Peyer's patch (tissue), 4 donors: ENCODE measurements around the gene ADK. TPM values are rescaled to one million over a fixed set of nuclear protein-coding genes. Genes with fewer than 3 reads are reported as not detected.

ENCODE experiments used
- DNase-seq, 3 donors: peaks; one replicate each; pipeline ENCODE4 v3.0.0-alpha.2; 2017 to 2019
- H3K27ac ChIP-seq, 4 donors: fragments of 200-600 bp; sonication (generic); one replicate each; pipeline ENCODE4 v1.5.1; 2016 to 2019
- H3K27me3 ChIP-seq, 2 donors: fragments of 200-600 bp; sonication (generic); one replicate each; pipeline ENCODE4 v1.5.1; 2019
- H3K36me3 ChIP-seq, 3 donors: fragments of 200-600 bp; sonication (generic); one replicate each; pipeline ENCODE4 v1.5.1; 2016 to 2019
- H3K4me1 ChIP-seq, 4 donors: fragments of 200-600 bp; sonication (generic); one replicate each; pipeline ENCODE4 v1.5.1; 2016 to 2019
- H3K4me3 ChIP-seq, 4 donors: fragments of 200-600 bp; sonication (generic); 1 replicate in 3 of 4; 2 replicates in 1 of 4; pipeline ENCODE4 v1.5.1; 2016 to 2019; ENCODE audit warnings: mild to moderate bottlenecking in 1 of 4
- H3K9me3 ChIP-seq, 4 donors: fragments of 200-600 bp; sonication (generic); one replicate each; pipeline ENCODE4 v1.5.1; 2016 to 2019; ENCODE audit warnings: mild to moderate bottlenecking in 1 of 4
- CTCF ChIP-seq, 6 experiments: fragments of 450-650 bp in 4 of 6; fragments of 200-600 bp in 2 of 6; sonication (generic) in 1 of 6; IDR thresholded peaks; one replicate each; pipeline ENCODE4 v1.5.1; 2017 to 2019; ENCODE audit warnings: antibody characterized with exemption in 6 of 6, mild to moderate bottlenecking in 3 of 6, moderate library complexity in 1 of 6
- POLR2A ChIP-seq, 2 donors: fragments of 450-650 bp; IDR thresholded peaks; one replicate each; pipeline ENCODE4 v1.5.1; 2017; ENCODE audit warnings: antibody characterized with exemption in 2 of 2, mild to moderate bottlenecking in 2 of 2, moderate library complexity in 2 of 2
- total RNA-seq, 4 donors: library from RNA; depleted of rRNA; stranded (reverse); fragments of >200 nt; gene quantifications; one replicate each; pipeline ENCODE4 v1.1.0, GENCODE V29; 2016

The ADK gene
- total RNA-seq, 4 donors from 2014 or later = 7.4 to 50.3 (median 14.3) TPM

GRCh38 chr10:74332398-74332797 lies 181.4 kb downstream of the ADK start:
- Histone ChIP-seq H3K27ac (no peak overlapping the region), H3K9me3 (no peaks in the 10 kb centered on the region), H3K4me3 (no peak overlapping the region), H3K27me3 (no peaks in the 10 kb centered on the region), H3K36me3 (no peaks in the 10 kb centered on the region), H3K4me1 (no peaks in the 10 kb centered on the region)
- DNase-seq = no peak
- no peak for TF ChIP-seq CTCF (IDR thresholded peaks at IDR 0.05)
- no peak for TF ChIP-seq POLR2A (IDR thresholded peaks at IDR 0.05)

DNA sequence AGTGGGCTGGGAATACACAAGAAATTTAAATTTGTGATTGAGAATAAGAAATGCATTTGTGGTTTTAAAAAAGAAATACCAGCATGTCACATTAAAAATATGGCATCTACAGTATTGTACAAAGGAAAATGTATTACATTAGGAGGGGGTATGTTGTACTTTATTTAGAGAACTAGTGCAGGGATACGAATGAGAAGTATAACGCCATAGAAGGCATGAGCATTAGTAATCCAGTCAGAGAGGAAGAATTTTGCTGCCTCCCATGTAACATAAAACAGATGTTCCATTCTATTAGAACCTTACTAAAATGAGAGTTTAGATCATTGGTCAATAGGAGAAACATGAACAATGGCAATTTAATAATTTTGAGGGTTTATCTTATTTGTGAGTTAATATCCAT lies 182.2 kb downstream of the ADK start:
- Histone ChIP-seq H3K4me3 (no peak overlapping the region), H3K27me3 (no peaks in the 10 kb centered on the region), H3K9me3 (no peaks in the 10 kb centered on the region), H3K36me3 (no peaks in the 10 kb centered on the region), H3K27ac (no peak overlapping the region), H3K4me1 (no peaks in the 10 kb centered on the region)
- TF ChIP-seq CTCF (IDR thresholded peaks at IDR 0.05) = no peak
- TF ChIP-seq POLR2A (IDR thresholded peaks at IDR 0.05) = no peak
- DNase-seq = no peak

DNA sequence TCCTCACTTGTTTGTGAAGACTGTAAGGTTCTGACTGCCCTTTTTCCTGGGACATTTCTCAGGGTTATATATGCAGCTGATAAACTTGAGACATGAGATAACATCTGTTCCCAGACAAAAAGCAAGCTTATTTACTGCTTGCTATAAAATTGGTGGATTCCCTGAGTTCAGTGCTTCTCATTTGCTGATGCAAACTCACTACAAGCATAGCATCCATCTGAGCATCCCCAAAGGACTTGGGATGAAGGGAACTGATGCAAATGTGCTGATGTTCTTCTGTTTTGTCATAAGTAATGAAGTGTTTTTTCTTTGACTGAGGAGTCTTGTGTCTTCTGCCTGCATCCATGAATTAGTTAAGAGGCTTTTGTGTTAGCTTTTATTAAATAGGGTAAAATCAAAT lies 183.2 kb downstream of the ADK start:
- Histone ChIP-seq H3K4me3 (no peak overlapping the region), H3K27ac (no peak overlapping the region), H3K9me3 (no peaks in the 10 kb centered on the region), H3K4me1 (no peaks in the 10 kb centered on the region), H3K36me3 (no peaks in the 10 kb centered on the region), H3K27me3 (no peaks in the 10 kb centered on the region)
- TF ChIP-seq CTCF (IDR thresholded peaks at IDR 0.05) = no peak
- TF ChIP-seq POLR2A (IDR thresholded peaks at IDR 0.05) = no peak
- no peak for DNase-seq

- Histone ChIP-seq H3K27me3 (no peaks in the 10 kb centered on the region), H3K36me3 (no peaks in the 10 kb centered on the region), H3K9me3 (no peaks in the 10 kb centered on the region), H3K4me1 (no peaks in the 10 kb centered on the region), H3K4me3 (no peak overlapping the region), H3K27ac (no peak overlapping the region)
- TF ChIP-seq POLR2A (IDR thresholded peaks at IDR 0.05) (no peak), CTCF (IDR thresholded peaks at IDR 0.05) (no peak)
- no peak for DNase-seq
Measured at GRCh38 chr10:74335501-74335900, 184.5 kb downstream of the ADK start.

- Histone ChIP-seq H3K36me3 (no peaks in the 10 kb centered on the region), H3K4me3 (no peak overlapping the region), H3K4me1 (no peaks in the 10 kb centered on the region), H3K27me3 (no peaks in the 10 kb centered on the region), H3K9me3 (no peaks in the 10 kb centered on the region), H3K27ac (no peak overlapping the region)
- no peak for DNase-seq
- TF ChIP-seq POLR2A (IDR thresholded peaks at IDR 0.05) = no peak
- no peak for TF ChIP-seq CTCF (IDR thresholded peaks at IDR 0.05)
Measured at GRCh38 chr10:74337330-74338016, 186.5 kb downstream of the ADK start.

DNA sequence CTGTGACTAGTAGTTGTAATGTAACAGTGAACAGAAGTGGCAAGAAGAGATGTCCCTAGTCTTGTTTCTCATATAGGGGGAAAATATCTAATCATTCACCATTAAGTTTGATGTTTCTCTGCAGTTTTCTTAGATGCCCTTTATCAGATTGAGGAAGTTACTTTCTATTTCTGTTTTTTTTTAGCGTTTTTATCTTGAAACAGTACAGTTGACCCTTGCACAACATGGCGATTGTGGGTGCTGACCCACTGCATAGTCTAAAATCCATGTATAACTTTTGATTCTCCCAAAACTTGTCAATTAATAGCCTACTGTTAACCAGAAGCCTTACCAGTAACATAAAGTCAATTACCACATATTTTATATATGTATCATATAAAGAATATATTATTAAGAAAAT lies 192.0 kb downstream of the ADK start:
- TF ChIP-seq CTCF (IDR thresholded peaks at IDR 0.05) = no peak
- TF ChIP-seq POLR2A (IDR thresholded peaks at IDR 0.05) = no peak
- H3K27me3 ChIP-seq = no peaks in the 10 kb centered on the region
- H3K36me3 ChIP-seq = no peaks in the 10 kb centered on the region
- no peak for DNase-seq
- H3K4me3 ChIP-seq = no peak overlapping the region
- no peaks in the 10 kb centered on the region for H3K4me1 ChIP-seq
- no peak overlapping the region for H3K27ac ChIP-seq
- H3K9me3 ChIP-seq = peaks cover 0 to 7% (median 0%) of the 10 kb centered on the region in 4 donors
